ENCODE results near the gene LRRC56.

- TF ChIP-seq, protein P1, sequence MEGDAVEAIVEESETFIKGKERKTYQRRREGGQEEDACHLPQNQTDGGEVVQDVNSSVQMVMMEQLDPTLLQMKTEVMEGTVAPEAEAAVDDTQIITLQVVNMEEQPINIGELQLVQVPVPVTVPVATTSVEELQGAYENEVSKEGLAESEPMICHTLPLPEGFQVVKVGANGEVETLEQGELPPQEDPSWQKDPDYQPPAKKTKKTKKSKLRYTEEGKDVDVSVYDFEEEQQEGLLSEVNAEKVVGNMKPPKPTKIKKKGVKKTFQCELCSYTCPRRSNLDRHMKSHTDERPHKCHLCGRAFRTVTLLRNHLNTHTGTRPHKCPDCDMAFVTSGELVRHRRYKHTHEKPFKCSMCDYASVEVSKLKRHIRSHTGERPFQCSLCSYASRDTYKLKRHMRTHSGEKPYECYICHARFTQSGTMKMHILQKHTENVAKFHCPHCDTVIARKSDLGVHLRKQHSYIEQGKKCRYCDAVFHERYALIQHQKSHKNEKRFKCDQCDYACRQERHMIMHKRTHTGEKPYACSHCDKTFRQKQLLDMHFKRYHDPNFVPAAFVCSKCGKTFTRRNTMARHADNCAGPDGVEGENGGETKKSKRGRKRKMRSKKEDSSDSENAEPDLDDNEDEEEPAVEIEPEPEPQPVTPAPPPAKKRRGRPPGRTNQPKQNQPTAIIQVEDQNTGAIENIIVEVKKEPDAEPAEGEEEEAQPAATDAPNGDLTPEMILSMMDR (IDR thresholded peaks at IDR 0.05): no peak
- TF ChIP-seq POLR2A (IDR thresholded peaks at IDR 0.05): peak; percentile 4
- TF ChIP-seq POLR2AphosphoS5 (IDR thresholded peaks at IDR 0.05): no peak
Measured at GRCh38 chr11:569158-569885, 32.0 kb downstream of the LRRC56 start.
